Neural progenitor cell (in vitro differentiated cells): Measurements from ENCODE around the gene PITPNC1. TPM values are rescaled to one million over a fixed set of nuclear protein-coding genes. Genes with fewer than 3 reads are reported as not detected.

Experiments
- DNase-seq: peaks from one replicate; pipeline ENCODE4 v3.0.0-alpha.2; 2016; ENCODE audit warnings: low spot score
- H2AFZ ChIP-seq: fragments of 200-600 bp; sonication (generic); replicated peaks from 2 replicates; pipeline ENCODE4 v1.6.1; 2016; ENCODE audit warnings: antibody characterized with exemption
- H3F3A ChIP-seq: fragments of 200-600 bp; sonication (generic); 2 replicates; pipeline ENCODE4 v1.6.1; 2016; ENCODE audit warnings: antibody characterized with exemption, low read depth
- H3K27ac ChIP-seq: fragments of 200-600 bp; sonication (generic); 2 replicates; pipeline ENCODE4 v1.5.1; 2016; ENCODE audit warnings: mild to moderate bottlenecking
- H3K27me3 ChIP-seq: fragments of 200-600 bp; sonication (generic); 2 replicates; pipeline ENCODE4 v1.6.1; 2016; ENCODE audit warnings: mild to moderate bottlenecking, moderate library complexity
- H3K36me3 ChIP-seq: fragments of 200-600 bp; sonication (generic); 2 replicates; pipeline ENCODE4 v1.5.1; 2016
- H3K4me1 ChIP-seq: fragments of 200-600 bp; sonication (generic); 2 replicates; pipeline ENCODE4 v1.6.1; 2016; ENCODE audit warnings: mixed run types
- H3K4me2 ChIP-seq: fragments of 200-600 bp; sonication (generic); 2 replicates; pipeline ENCODE4 v1.6.1; 2016
- H3K4me3 ChIP-seq: fragments of 200-600 bp; sonication (generic); 2 replicates; pipeline ENCODE4 v1.5.1; 2016
- H3K79me2 ChIP-seq: fragments of 200-600 bp; sonication (generic); 2 replicates; pipeline ENCODE4 v1.6.1; 2016; ENCODE audit warnings: low read depth
- H3K9ac ChIP-seq: fragments of 200-600 bp; sonication (generic); 2 replicates; pipeline ENCODE4 v1.6.1; 2016
- H3K9me3 ChIP-seq: fragments of 200-600 bp; sonication (generic); 2 replicates; pipeline ENCODE4 v1.5.1; 2016; ENCODE audit warnings: low read depth
- H4K20me1 ChIP-seq: fragments of 200-600 bp; sonication (generic); 2 replicates; pipeline ENCODE4 v1.6.1; 2016; ENCODE audit warnings: low read depth
- H3K27ac Mint-ChIP-seq: 3 replicates; pipeline ENCODE4 v1.8.0; 2021; ENCODE audit warnings: mixed read lengths
- H3K27me3 Mint-ChIP-seq: 2 replicates; pipeline ENCODE4 v1.8.0; 2022; ENCODE audit warnings: low read depth, mild to moderate bottlenecking, inconsistent platforms, moderate library complexity, mixed read lengths; ENCODE audit not compliant: insufficient read depth
- H3K36me3 Mint-ChIP-seq: 3 replicates; pipeline ENCODE4 v1.8.0; 2021; ENCODE audit warnings: mixed read lengths
- H3K4me1 Mint-ChIP-seq: 3 replicates; pipeline ENCODE4 v1.8.0; 2021; ENCODE audit warnings: mixed read lengths
- H3K4me3 Mint-ChIP-seq: 3 replicates; pipeline ENCODE4 v1.8.0; 2021; ENCODE audit warnings: mild to moderate bottlenecking, moderate library complexity, mixed read lengths
- H3K9me3 Mint-ChIP-seq: 3 replicates; pipeline ENCODE4 v1.8.0; 2020; ENCODE audit warnings: mixed read lengths
- CTCF ChIP-seq: fragments of 200-600 bp; sonication (generic); IDR thresholded peaks from 2 replicates; pipeline ENCODE4 v1.5.1; 2017; ENCODE audit warnings: antibody characterized with exemption, mild to moderate bottlenecking
- EZH2 ChIP-seq: fragments of 200-600 bp; sonication (generic); IDR thresholded peaks from 2 replicates; pipeline ENCODE4 v1.6.1; 2017; ENCODE audit warnings: antibody characterized with exemption, mild to moderate bottlenecking, moderate library complexity
- EZH2phosphoT487 ChIP-seq: fragments of 200-600 bp; sonication (generic); IDR thresholded peaks from 2 replicates; pipeline ENCODE4 v1.6.1; 2017; ENCODE audit warnings: antibody characterized with exemption
- total RNA-seq: library from RNA; depleted of rRNA; stranded (reverse); fragments of >200 nt; gene quantifications from 2 replicates; pipeline ENCODE4 v1.2.3, GENCODE V29; 2015; ENCODE audit warnings: low replicate concordance

The PITPNC1 gene
- total RNA-seq, 1 donor from 2014 or later = 8.1 TPM

- peaks cover 8% of the 10 kb centered on the region for H3K79me2 ChIP-seq
Observed at GRCh38 chr17:67393809-67394397, 16.8 kb downstream of the PITPNC1 start.

GRCh38 chr17:67399676-67400075, 22.6 kb downstream of the PITPNC1 start:
- Mint-ChIP-seq H3K4me3 (no peak overlapping the region), H3K9me3 (peaks cover 17% of the 10 kb centered on the region), H3K36me3 (peaks cover 11% of the 10 kb centered on the region), H3K27me3 (peaks cover 3% of the 10 kb centered on the region), H3K4me1 (no peaks in the 10 kb centered on the region), H3K27ac (no peak overlapping the region)
- Histone ChIP-seq H3K4me2 (no peak overlapping the region), H3K36me3 (no peaks in the 10 kb centered on the region), H3K27me3 (no peaks in the 10 kb centered on the region), H3K79me2 (no peaks in the 10 kb centered on the region), H3K4me3 (no peak overlapping the region), H3K27ac (no peak overlapping the region), H3K9me3 (no peaks in the 10 kb centered on the region), H2AFZ (no peak overlapping the region), H4K20me1 (no peaks in the 10 kb centered on the region), H3K4me1 (no peaks in the 10 kb centered on the region), H3F3A (no peaks in the 10 kb centered on the region), H3K9ac (no peak overlapping the region)
- TF ChIP-seq EZH2phosphoT487 (no peak), CTCF (no peak), EZH2 (no peak)
- no peak for DNase-seq

More at GRCh38 chr17:67393809-67394397, 16.8 kb downstream of the PITPNC1 start:
- no peaks in the 10 kb centered on the region for H4K20me1 ChIP-seq
- no peaks in the 10 kb centered on the region for H3F3A ChIP-seq
- no peaks in the 10 kb centered on the region for H3K36me3 ChIP-seq
- H3K27me3 ChIP-seq = no peaks in the 10 kb centered on the region
- no peaks in the 10 kb centered on the region for H3K4me1 ChIP-seq
- no peak overlapping the region for H3K27ac ChIP-seq
- H3K9ac ChIP-seq = no peak overlapping the region
- TF ChIP-seq EZH2phosphoT487 (no peak), EZH2 (no peak), CTCF (no peak)
- Mint-ChIP-seq H3K9me3 (peaks cover 15% of the 10 kb centered on the region), H3K36me3 (peaks cover 8% of the 10 kb centered on the region), H3K4me1 (no peaks in the 10 kb centered on the region), H3K27me3 (peaks cover 2% of the 10 kb centered on the region), H3K4me3 (no peak overlapping the region), H3K27ac (no peak overlapping the region)
- no peak overlapping the region for H2AFZ ChIP-seq
- DNase-seq = no peak
- no peak overlapping the region for H3K4me3 ChIP-seq
- no peaks in the 10 kb centered on the region for H3K9me3 ChIP-seq
- no peak overlapping the region for H3K4me2 ChIP-seq

GRCh38 chr17:67400193-67400592, 23.1 kb downstream of the PITPNC1 start:
- Histone ChIP-seq H3K9ac (no peak overlapping the region), H3K27me3 (no peaks in the 10 kb centered on the region), H3K4me2 (no peak overlapping the region), H3K4me1 (no peaks in the 10 kb centered on the region), H3F3A (no peaks in the 10 kb centered on the region), H3K27ac (no peak overlapping the region), H4K20me1 (no peaks in the 10 kb centered on the region), H3K9me3 (no peaks in the 10 kb centered on the region), H2AFZ (no peak overlapping the region), H3K79me2 (no peaks in the 10 kb centered on the region), H3K36me3 (no peaks in the 10 kb centered on the region), H3K4me3 (no peak overlapping the region)
- Mint-ChIP-seq H3K27me3 (peaks cover 3% of the 10 kb centered on the region), H3K36me3 (peaks cover 11% of the 10 kb centered on the region), H3K4me3 (no peak overlapping the region), H3K27ac (no peak overlapping the region), H3K4me1 (no peaks in the 10 kb centered on the region), H3K9me3 (peaks cover 17% of the 10 kb centered on the region)
- DNase-seq = no peak
- TF ChIP-seq CTCF (no peak), EZH2phosphoT487 (no peak), EZH2 (no peak)
